GM18868 (cell line): Measurements from ENCODE around the gene C5orf46.
A peak's percentile ranks its signal among the peaks of the same experiment; 100 is the strongest.
"Not testable (repeated sequence)": the region's sequence is repeated elsewhere in the genome, so short reads cannot be mapped to it uniquely, and the experiment has no call there.

Experiments
- ATAC-seq: cut with Tn5 transposase; IDR thresholded peaks from one replicate; pipeline ENCODE4 v1.9.1; 2021; ENCODE audit warnings: mild to moderate bottlenecking, moderate library complexity; ENCODE audit not compliant: unreplicated experiment

Gene C5orf46

GRCh38 chr5:147895864-147896263 is 10.5 kb downstream of the C5orf46 start:
- ATAC-seq: no peak

DNA sequence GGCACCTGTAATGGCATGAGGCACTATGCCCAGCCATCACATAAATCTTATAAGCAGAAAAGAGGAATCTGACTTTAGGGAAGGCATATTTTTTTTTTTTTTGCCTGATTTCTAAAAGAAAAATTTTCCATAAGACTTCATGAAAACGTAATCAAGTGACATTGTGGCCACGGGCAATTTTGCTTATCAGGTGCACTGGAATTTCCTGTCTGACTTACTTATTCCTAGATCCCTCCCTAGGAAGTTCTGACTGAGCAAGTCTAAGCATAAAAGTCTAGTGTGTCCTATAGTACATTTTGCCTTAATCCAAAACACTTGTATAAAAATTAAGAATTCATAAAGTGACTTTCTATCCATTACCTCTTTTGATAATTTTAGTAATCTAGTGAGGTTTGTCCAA is 12.5 kb downstream of the C5orf46 start:
- ATAC-seq: no peak

- no peak for ATAC-seq
Observed at GRCh38 chr5:147892696-147893296, 13.5 kb downstream of the C5orf46 start.

DNA sequence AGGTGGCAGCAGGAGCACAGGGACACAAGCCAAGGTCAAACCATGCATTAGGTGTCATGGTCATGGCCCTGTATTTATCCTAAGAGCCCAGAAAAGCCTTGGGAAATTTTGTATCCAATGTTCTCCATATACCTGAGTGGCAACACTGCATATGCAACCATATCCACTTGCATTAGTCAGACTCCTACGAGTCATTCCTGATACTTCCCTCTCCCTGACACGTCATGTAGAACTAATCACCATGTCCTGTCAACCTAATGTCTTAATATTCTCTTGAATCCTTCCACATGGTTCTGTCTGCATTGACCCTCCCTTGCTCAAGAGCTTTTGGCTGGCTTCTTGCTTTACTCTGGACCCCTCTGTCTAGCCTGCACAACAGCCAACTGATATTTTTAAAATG is 18.4 kb downstream of the C5orf46 start:
- no peak for ATAC-seq

DNA sequence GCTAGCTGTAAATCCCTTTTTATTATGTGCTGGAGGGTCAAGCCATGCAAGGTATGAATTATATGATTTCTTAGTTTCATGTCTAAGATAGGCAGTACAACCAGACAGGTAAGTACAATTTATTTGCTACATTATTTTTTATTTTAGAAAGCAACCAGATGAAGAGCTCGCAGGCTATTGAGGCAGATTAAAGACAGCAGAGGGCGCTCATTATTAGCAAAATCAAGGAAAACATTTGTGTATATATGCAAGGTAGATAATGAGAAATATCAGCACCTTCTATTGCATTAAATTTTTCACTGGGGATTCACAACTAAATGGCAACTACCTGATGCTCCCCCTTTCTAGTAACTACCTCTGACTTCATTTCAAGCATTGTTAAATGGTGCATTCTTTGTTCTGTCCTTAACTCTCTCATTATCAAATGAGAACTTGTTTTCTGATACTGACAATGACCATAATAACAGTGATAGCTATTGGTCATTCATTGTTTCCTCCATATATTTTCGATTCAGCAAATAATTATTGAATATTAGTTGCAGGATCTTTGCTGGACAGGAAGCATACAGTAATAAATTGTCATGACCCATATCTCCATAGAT is 19.2 kb downstream of the C5orf46 start:
- ATAC-seq: peak; percentile 58

DNA sequence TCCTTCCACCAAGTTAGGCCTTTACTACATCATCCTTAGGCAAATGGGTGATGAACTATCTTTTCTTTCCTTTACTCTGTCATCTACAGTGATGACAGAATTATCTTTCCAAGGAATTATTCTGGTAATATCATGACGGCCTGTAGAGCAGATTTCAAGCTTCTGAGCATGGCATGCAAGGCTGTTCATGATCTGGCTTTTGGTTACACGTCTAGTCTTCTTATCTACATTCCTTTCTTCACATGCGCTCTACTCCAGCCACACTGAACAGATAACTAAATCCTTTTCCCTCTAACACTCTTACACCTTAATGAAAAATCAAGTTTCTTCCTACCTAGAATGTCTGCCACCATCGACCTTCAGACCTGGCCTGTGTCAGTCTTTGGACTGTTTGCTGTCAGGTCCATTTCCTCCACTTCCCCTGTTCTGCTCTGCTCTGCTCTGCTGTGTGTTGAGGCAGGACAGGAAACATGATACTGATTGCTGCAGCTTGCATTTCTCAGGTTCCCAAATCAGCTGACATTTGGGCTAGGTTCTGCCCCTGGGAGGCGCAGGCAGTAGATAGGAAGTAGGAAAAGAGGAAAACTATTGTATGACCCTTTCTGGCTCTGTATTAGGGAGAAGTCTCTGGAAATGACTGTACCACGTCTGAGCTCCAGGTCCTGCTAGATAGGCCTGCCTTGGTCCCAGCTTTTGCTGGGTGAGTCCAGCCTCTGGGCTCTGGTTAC is 23.6 kb downstream of the C5orf46 start:
- no peak for ATAC-seq

DNA sequence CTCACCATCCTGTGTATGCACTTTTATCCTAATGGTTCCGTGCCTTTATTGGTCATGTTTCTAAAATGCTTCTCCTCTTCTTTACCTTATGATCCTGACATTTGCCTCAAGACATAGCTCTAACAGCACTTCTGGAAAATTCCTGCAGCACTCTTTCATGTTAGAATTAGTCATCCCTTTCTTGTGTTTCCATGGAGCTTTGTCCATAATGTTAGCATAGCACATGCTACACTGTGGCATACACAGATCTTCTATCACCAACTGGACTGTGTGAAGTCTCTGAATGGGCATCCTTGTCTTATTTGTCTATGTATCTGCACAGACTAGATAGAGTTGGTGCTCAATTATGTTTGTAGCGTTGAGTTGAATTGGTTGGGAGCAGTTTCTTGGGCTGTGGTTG is 25.9 kb downstream of the C5orf46 start:
- ATAC-seq: no peak

- ATAC-seq: no peak
Observed at GRCh38 chr5:147879784-147880183, 26.6 kb downstream of the C5orf46 start.

GRCh38 chr5:147878066-147878759 is 28.1 kb downstream of the C5orf46 start, which contains the start of gene SCGB3A2:
Gene SCGB3A2, plus strand, starts transcription at chr5:147878711. Its CDS starts 93 bp downstream, at chr5:147878804.
- ATAC-seq: no peak

- ATAC-seq: no peak
Observed at GRCh38 chr5:147876626-147877025, 29.7 kb downstream of the C5orf46 start.

DNA sequence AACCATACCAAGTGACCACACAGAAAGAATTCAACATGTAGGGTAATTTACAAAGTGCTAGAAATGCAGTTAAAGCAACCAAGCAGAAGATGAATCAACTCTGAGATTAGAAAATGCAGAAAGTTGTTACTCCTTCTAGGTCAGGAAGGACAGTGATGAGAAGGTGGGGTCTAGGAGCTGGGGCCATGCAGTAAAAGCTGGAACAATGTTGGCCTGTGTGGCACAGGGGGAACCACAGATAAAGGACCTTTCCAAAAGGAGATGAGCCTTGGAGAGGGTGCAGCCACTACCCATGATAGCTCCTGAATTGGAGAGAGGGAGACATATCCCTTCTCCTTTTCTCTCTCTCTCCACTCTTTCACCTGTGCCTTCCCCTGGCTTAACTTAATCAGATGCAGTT is 30.2 kb downstream of the C5orf46 start:
- ATAC-seq: no peak

- no peak for ATAC-seq
Observed at GRCh38 chr5:147874910-147875367, 31.4 kb downstream of the C5orf46 start.

DNA sequence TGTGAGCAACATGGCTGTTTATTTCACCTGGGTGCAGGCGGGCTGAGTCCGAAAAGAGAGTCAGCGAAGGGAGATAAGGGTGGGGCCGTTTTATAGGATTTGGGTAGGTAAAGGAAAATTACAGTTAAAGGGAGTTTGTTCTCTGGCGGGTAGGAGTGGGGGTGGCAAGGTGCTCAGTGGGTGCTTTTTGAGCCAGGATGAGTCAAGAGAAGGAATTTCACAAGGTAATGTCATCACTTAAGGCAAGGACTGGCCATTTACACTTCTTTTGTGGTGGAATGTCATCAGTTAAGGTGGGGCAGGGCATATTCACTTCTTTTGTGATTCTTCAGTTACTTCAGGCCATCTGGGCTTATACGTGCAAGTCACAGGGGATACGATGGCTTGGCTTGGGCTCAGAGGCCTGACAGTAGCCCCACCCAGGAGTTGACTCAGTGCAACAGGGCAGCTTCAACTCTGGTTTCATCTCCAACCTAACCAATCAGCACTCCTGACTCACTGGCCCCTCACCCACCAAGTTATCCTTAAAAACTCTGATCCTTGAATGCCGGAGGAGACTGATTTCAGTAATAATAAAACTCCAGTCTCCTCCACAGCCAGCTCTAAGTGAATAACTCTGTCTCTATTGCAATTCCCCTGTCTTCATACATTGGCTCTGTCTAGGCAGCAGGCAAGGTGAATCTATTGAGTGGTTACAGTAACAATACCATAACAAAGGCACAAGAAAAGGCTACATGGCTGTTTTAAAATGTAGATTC is 32.0 kb downstream of the C5orf46 start:
- not testable (repeated sequence) for ATAC-seq

DNA sequence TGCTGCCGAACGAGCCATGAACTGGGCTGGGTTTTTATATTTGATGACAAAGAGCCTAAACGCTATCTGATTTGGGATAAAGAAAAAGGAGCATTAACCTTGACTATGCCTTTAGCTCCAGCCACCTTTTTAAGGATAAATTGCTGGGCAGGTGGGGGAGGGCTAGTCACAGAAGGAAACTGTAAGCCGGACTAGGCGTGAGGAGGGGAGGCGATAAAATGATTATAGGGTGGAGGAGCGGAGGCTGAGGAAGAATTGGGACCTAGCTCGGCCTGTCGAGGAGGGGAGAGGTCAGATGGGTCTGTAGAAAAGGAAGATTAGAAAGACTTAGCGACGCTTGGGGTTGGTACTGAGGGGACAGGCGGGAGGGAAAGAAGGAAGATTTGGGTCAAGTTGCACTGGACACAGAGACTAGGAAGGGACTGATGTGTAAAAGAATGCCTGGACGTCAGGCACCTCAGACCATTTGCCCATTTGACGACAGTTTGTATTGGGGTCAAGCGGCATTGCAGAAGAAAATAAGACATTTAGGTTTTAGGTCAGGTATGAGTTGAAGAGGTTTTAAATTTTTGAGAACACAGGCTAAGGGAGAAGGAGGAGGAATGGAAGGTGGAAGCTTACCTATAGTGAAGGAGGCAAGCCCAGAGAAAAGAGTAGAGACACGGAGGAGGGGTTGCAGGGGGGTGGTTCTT is 33.4 kb downstream of the C5orf46 start:
- not testable (repeated sequence) for ATAC-seq

DNA sequence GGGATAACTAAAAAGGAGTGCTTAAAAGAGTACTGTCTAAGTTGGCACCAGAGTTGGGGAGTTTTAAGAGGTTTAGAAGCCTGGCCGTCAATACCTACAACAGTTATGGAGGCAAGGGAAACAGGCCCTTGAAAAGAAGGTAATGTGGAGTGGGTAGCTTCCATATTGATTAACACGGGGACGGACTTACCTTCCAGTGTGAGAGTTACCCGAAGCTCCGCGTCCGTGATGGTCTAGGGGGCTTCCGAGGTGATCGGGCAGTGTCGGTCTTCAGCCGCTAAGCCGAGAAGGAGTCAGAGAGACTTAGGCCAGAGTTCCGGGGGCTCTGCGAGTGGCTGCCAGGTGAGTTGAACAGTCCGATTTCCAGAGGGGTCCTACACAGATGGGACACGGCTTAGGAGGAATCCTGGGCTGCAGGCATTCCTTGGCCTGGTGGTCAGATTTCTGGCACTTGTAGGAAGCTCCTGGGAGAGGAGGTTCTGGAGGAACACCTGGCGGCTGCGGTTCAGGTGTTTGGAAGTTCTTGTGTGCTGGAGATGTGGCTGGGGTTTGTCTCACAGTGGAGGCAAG is 34.3 kb downstream of the C5orf46 start:
- ATAC-seq: not testable (repeated sequence)

- ATAC-seq: not testable (repeated sequence)
Observed at GRCh38 chr5:147869892-147870291, 36.4 kb downstream of the C5orf46 start.

DNA sequence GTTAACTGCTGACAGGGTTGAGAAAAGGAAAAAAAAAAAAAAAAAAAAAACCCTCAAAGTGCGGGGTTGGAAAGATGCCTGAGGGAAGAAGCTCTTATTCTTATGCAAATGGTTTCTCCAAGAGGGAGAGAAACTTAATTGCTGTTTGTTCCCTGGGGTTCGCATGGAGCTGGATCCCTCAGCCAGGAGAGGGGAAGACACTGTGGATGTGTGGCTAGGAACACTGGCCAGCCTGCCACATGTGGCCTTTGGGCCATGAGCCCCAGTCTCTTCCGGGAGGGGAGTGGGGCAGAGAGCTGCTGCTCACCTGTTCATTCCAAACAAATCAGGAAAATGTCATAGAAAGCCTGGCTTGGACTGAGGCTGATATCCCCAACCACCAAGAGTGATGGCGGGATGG is 37.2 kb downstream of the C5orf46 start:
- no peak for ATAC-seq

- no peak for ATAC-seq
Observed at GRCh38 chr5:147863454-147864158, 42.7 kb downstream of the C5orf46 start.

DNA sequence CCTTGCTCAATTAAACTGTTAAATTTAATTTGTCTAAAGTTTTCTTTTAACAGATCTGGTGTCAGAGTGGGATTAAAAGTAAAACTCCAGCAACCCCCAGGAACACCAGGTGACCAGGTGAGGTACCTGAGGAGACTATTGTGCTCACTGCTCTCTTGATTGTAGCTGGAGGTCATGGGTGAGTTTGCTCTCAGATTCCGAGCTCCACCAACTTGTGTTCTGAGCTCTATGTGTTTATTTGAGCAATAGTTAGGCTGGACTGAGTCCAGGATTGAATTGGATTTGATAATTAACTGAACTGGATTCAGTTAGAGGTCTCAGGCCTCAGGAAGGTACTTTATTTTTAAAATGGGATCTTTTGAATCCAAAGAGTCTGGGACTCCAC is 45.7 kb downstream of the C5orf46 start:
- ATAC-seq: no peak
